Measurements from ENCODE around the gene C22orf15.

Gene C22orf15

GRCh38 chr22:23787600-23787896, 24.8 kb downstream of the C22orf15 start:
- DNase-seq (ENCODE audit: low read depth in 2 of 2): no peak

GRCh38 chr22:23787910-23788309, 25.1 kb downstream of the C22orf15 start:
- DNase-seq (ENCODE audit: low read depth in 2 of 2): no peak

- DNase-seq (ENCODE audit: low read depth in 2 of 2): no peak
Measured at GRCh38 chr22:23789121-23789520, 26.3 kb downstream of the C22orf15 start.

- no peak for DNase-seq (ENCODE audit: low read depth in 2 of 2)
Measured at GRCh38 chr22:23789638-23790037, 26.8 kb downstream of the C22orf15 start.

GRCh38 chr22:23790819-23791737, 28.3 kb downstream of the C22orf15 start:
- no peak for DNase-seq (ENCODE audit: low read depth in 2 of 2)

- DNase-seq (ENCODE audit: low read depth in 2 of 2): no peak
Measured at GRCh38 chr22:23791738-23792645, 29.2 kb downstream of the C22orf15 start.

GRCh38 chr22:23793326-23793725, 30.5 kb downstream of the C22orf15 start:
- DNase-seq (ENCODE audit: low read depth in 2 of 2): no peak

GRCh38 chr22:23796461-23796860, 33.7 kb downstream of the C22orf15 start:
- no peak for DNase-seq (ENCODE audit: low read depth in 2 of 2)

GRCh38 chr22:23800297-23801237, 37.8 kb downstream of the C22orf15 start:
- no peak for DNase-seq (ENCODE audit: low read depth in 2 of 2)

GRCh38 chr22:23801238-23801821, 38.5 kb downstream of the C22orf15 start:
- DNase-seq (ENCODE audit: low read depth in 2 of 2): no peak

- no peak for DNase-seq (ENCODE audit: low read depth in 2 of 2)
Measured at GRCh38 chr22:23801886-23802377, 39.1 kb downstream of the C22orf15 start.

- DNase-seq (ENCODE audit: low read depth in 2 of 2): no peak
Measured at GRCh38 chr22:23803001-23803819, 40.4 kb downstream of the C22orf15 start.

GRCh38 chr22:23804781-23805291, 42.0 kb downstream of the C22orf15 start:
- DNase-seq (ENCODE audit: low read depth in 2 of 2): no peak

GRCh38 chr22:23806837-23807236, 44.0 kb downstream of the C22orf15 start:
- DNase-seq (ENCODE audit: low read depth in 2 of 2): no peak

GRCh38 chr22:23812378-23812777, 49.6 kb downstream of the C22orf15 start:
- no peak for DNase-seq (ENCODE audit: low read depth in 2 of 2)
